D721Med (cell line): ENCODE measurements around the gene SYTL2.

Experiments
- DNase-seq: peaks from one replicate; pipeline ENCODE4 v3.0.0; 2011; ENCODE audit warnings: low spot score; ENCODE audit not compliant: insufficient read length
- FAIRE-seq: peaks from 2 replicates; lab custom pipeline; 2011; peaks lifted over from hg19 to GRCh38; lab: Jason Lieb, UNC
- TF ChIP-seq, protein P1 (sequence below): IDR thresholded peaks from 2 replicates; pipeline ENCODE4 v1.5.1; 2012; ENCODE audit warnings: mild to moderate bottlenecking, control low read depth; ENCODE audit not compliant: insufficient read depth; ENCODE audit errors: missing control alignments

The SYTL2 gene

DNA sequence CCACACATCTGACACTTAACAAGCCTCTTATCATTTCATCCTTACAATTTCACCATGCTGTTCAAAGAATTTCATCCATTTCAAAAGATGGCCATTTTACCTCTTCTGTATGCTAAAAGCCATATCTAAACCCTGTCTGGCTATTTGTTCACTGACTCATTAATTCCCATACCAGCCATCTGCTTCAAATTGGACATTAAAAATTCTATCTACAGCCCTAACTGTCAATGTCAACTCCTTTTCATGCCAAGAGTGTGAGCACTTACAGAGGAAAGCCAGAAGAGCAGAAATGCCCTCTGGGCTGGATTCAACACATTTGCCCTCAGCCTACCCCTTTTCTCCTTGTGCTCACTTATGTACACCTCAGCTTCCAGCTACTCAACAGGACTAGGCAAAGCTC lies 59.2 kb downstream of the SYTL2 start:
- no peak for DNase-seq
- TF ChIP-seq, protein P1, sequence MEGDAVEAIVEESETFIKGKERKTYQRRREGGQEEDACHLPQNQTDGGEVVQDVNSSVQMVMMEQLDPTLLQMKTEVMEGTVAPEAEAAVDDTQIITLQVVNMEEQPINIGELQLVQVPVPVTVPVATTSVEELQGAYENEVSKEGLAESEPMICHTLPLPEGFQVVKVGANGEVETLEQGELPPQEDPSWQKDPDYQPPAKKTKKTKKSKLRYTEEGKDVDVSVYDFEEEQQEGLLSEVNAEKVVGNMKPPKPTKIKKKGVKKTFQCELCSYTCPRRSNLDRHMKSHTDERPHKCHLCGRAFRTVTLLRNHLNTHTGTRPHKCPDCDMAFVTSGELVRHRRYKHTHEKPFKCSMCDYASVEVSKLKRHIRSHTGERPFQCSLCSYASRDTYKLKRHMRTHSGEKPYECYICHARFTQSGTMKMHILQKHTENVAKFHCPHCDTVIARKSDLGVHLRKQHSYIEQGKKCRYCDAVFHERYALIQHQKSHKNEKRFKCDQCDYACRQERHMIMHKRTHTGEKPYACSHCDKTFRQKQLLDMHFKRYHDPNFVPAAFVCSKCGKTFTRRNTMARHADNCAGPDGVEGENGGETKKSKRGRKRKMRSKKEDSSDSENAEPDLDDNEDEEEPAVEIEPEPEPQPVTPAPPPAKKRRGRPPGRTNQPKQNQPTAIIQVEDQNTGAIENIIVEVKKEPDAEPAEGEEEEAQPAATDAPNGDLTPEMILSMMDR: no peak
- no peak for FAIRE-seq

DNA sequence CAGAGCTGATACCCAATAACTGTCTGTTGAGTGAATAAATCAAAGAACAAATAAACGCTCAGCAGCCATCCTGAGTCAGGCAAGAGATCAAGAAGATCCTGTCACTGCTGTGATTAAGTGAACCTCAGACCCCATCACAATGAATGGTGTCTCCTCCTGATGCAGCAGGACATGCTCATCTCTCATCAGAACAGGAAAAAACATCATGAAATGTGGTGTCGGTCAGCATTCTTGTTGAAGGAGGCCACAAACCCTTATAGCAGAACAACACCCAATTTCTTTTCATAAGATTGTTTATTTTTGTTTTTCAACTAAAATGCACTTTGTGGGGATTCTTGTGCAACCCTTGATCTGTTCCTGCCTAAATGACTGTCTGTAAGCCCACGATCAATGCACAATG lies 60.3 kb downstream of the SYTL2 start:
- DNase-seq (no peak), FAIRE-seq (no peak)
- TF ChIP-seq, protein P1: no peak

DNA sequence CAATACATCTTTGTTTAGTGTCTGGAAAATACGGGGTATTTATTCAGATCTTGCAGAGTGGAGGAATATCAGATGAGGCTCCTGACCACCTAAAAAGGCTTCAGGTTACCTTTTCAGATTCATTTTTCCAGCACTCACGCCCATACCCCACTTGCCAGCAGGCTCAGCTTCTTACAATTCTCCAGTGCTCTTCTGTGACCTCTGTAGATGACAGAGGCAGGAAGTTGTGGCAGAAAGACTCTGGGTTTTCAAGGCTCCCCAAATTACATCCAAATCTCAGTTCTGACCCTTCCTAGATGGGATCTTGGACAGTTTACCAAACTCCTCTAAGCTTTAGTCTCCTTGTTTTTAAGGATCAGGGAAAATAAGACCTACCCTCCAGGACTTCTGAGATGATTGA lies 61.1 kb downstream of the SYTL2 start:
- FAIRE-seq (no peak), DNase-seq (no peak)
- TF ChIP-seq, protein P1: no peak

DNA sequence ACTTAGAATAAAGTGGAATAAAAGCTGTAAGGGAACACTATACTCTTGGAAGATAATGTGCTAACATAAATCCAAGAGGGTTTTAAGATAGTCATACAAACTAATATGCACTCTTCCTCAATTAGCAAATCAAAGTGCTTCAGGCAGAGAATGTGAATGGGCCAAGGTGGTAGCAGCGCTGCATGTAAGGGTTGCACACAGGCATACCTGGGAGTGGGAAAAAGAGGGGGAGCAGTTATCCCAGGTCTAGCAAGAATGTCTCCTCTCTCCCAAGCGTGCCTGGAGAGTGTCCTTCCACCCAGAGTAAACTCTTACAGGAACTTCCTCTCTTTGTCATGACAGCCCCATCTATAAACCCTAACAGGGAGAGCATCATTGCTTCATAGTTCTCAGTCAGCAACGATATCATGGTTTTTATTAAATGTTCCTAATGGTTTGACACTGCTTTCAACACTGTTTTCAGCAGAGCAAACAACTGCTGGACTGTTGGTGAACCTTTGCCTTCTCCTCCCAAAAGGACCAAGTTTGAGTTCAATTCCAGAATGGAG lies 61.6 kb downstream of the SYTL2 start:
- no peak for FAIRE-seq
- TF ChIP-seq, protein P1: no peak
- no peak for DNase-seq

DNA sequence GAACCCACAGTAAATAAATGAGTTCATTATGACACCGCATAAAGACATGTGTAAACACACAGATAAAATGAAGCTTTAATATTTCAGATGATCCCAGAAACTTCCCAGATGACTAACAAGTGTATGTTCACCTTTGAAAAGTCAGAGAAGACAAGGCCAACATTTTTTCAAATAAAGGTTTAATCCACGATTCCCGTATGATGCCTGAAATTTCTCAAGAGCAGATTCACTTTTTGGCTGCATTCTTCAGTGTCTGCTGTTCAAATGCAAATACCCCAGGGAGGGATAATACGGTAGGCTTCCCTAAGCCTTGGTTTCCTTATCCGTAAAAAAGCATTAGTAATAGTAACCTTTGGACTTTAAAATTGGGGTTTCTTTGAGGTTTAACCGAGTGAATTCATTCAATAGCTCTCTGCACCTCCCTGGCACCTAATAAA lies 62.5 kb downstream of the SYTL2 start:
- DNase-seq (no peak), FAIRE-seq (no peak)
- TF ChIP-seq, protein P1: no peak

DNA sequence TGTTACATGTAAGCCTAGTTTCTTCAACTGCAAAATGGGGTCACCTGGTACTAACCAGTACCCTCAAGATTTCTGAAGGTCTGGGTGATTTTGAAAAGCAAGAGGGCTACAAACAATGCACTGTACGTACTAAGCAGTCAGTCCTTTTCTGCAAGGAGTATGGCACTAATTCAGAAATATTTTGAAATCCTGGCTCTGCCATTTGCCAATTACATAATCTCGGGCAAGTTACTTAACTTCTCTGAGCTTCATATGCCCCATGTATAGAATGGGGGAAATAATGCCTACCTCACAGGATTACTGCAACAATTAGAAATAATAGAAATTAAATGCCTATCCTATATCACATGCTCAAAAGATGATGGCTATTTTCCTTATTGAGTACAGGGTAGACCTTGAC lies 64.3 kb downstream of the SYTL2 start:
- DNase-seq (no peak), FAIRE-seq (no peak)
- TF ChIP-seq, protein P1: no peak

DNA sequence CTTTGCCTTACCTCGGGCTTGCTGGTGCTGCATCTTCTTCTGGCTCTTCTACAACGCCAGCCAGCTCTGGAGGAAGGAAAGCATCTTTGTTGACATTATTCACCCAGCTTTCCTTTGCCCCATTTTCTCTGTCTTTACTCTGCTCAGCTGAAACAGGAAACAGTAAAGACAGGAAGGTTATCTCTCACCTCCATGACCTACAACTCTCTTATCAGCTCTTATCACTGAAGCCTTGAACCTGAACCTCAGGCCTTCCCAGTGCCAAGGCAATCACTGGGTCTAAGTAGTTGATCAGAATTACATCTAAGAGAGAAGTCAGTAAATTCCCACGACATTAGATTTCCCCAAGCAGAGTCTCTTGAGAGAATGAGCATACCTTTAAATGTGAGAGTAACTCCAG lies 65.3 kb downstream of the SYTL2 start:
- FAIRE-seq: no peak
- DNase-seq: no peak
- TF ChIP-seq, protein P1: no peak
